ENCODE measurements around the gene ITGAE. TPM values are rescaled to one million over a fixed set of nuclear protein-coding genes. Genes with fewer than 3 reads are reported as not detected.
"Not testable (repeated sequence)": the region's sequence is repeated elsewhere in the genome, so short reads cannot be mapped to it uniquely, and the experiment has no call there.

The ITGAE gene
- total and polyA plus RNA-seq, 10 of the 15 experiments (the other 5 are each of a cell fraction or from before 2014, with no cell fraction given) = 13.1 to 161 (median 34.8) TPM

GRCh38 chr17:3845291-3845620 lies 44.3 kb upstream of the ITGAE start:
- intact Hi-C loops (cut with micrococcal nuclease; ENCODE audit: unreplicated experiment) (no loop called here), in situ Hi-C loops (cut with MboI) (no loop called here)
- peak overlapping the region; percentile 88 for H3K4me2 ChIP-seq (ENCODE audit: control insufficient read depth, insufficient read depth)
- H3K36me3 ChIP-seq (ENCODE audit: control insufficient read depth in 2 of 2, insufficient read depth in 2 of 2, low read length in 1 of 2) = peaks cover 0 to 9% of the 10 kb centered on the region in 2 experiments; a peak in 3 of 4 replicates
- WGBS (ENCODE audit: insufficient coverage, insufficient replicate concordance, low lambda C conversion rate, missing lambda C conversion rate) = 0% methylated on average over 8 of the region's 8 CpGs
- no peaks in the 10 kb centered on the region for H4K20me1 ChIP-seq (ENCODE audit: control insufficient read depth, insufficient read depth)
- FAIRE-seq (peak; percentile 88), ATAC-seq (peak; percentile 61), DNase-seq (ENCODE audit: low read depth, low spot score) (no peak)
- peak overlapping the region; percentile 79 for H3K27ac ChIP-seq (ENCODE audit: control insufficient read depth, insufficient read depth)
- H3K79me2 ChIP-seq (ENCODE audit: control insufficient read depth, insufficient read depth, low read length) = peaks cover 22% of the 10 kb centered on the region
- RAD21 ChIA-PET (ENCODE audit: unreplicated experiment) = interaction anchor here (0.7 to 4.3 kb wide), 8 partner anchors 18 to 518 kb away, joined by 3 to 59 read pairs (median 8); no protein-coding TSS in a partner anchor
- H3K4me1 ChIP-seq (ENCODE audit: control insufficient read depth, insufficient read depth, low read length) = peaks cover 17% of the 10 kb centered on the region
- peak overlapping the region; percentile 95 for H3K9ac ChIP-seq (ENCODE audit: control insufficient read depth, insufficient read depth, low read length)
- POLR2A ChIA-PET = interaction anchor here (0.6 to 1.0 kb wide), 3 partner anchors 60 to 229 kb away, joined by 3 read pairs; no protein-coding TSS in a partner anchor
- H3K27me3 ChIP-seq (replicated peaks in 1 of 2; ENCODE audit: control insufficient read depth in 2 of 2, insufficient read depth in 2 of 2, low read length in 1 of 2) = no peaks in the 10 kb centered on the region; a peak in 1 of 4 replicates
- TSS peak; percentile 72 for BruUV-seq (replicated peaks)
- H3K9me3 ChIP-seq (replicated peaks; ENCODE audit: control insufficient read depth, insufficient read depth, low read length) = no peaks in the 10 kb centered on the region
- H3K4me3 ChIP-seq = peak overlapping the region; percentile 96
- TF ChIP-seq CHD4 (IDR thresholded peaks at IDR 0.05) (no peak), BHLHE40 (IDR thresholded peaks at IDR 0.05; ENCODE audit: borderline replicate concordance in 1 of 2, low read depth in 2 of 2, low read length in 1 of 2) (no peak), NR2F1 (conservative IDR thresholded peaks at IDR 0.05) (peak; percentile 4; the same call in 1 of the 2 replicates), PML (IDR thresholded peaks at IDR 0.05; ENCODE audit: low read length) (no peak), YY1 (IDR thresholded peaks at IDR 0.05; ENCODE audit: low read depth, low read length) (no peak), RELB (IDR thresholded peaks at IDR 0.05; ENCODE audit: low read depth) (no peak), NFIC (IDR thresholded peaks at IDR 0.05; ENCODE audit: low read depth, low read length) (no peak)
- SMC1A ChIA-PET (ENCODE audit: uncharacterized antibody, unreplicated experiment) = interaction anchor here (0.7 to 6.5 kb wide), 10 partner anchors 12 to 228 kb away, joined by 3 to 79 read pairs (median 4); no protein-coding TSS in a partner anchor
- H2AFZ ChIP-seq (ENCODE audit: control insufficient read depth, low read depth, low read length) = peak overlapping the region; percentile 83
- CTCF ChIA-PET = interaction anchor here (0.7 to 4.9 kb wide), 27 partner anchors 8 to 298 kb away, joined by 3 to 115 read pairs (median 4); partner anchors contain the start of genes CAMKK1, CYB5D2 and ZZEF1

- RAD21 ChIA-PET (ENCODE audit: unreplicated experiment) = interaction anchor here (0.6 to 4.3 kb wide), 6 partner anchors 70 to 231 kb away, joined by 3 to 59 read pairs (median 8); no protein-coding TSS in a partner anchor
- Histone ChIP-seq H3K4me1 (ENCODE audit: control insufficient read depth, insufficient read depth, low read length) (peaks cover 17% of the 10 kb centered on the region), H3K4me2 (ENCODE audit: control insufficient read depth, insufficient read depth) (peak overlapping the region; percentile 88), H3K4me3 (peak overlapping the region; percentile 96; the same call in 1 of the 2 replicates), H3K36me3 (ENCODE audit: control insufficient read depth in 2 of 2, insufficient read depth in 2 of 2, low read length in 1 of 2) (peaks cover 1 to 15% of the 10 kb centered on the region in 2 experiments), H3K79me2 (ENCODE audit: control insufficient read depth, insufficient read depth, low read length) (peaks cover 22% of the 10 kb centered on the region)
- 90% methylated on average over 19 of the region's 19 CpGs for WGBS (ENCODE audit: insufficient coverage, insufficient replicate concordance, low lambda C conversion rate, missing lambda C conversion rate)
- H3K27ac ChIP-seq (ENCODE audit: control insufficient read depth, insufficient read depth); H3K9me3 ChIP-seq (replicated peaks; ENCODE audit: control insufficient read depth, insufficient read depth, low read length); DNase-seq (ENCODE audit: low read depth, low spot score); H4K20me1 ChIP-seq (ENCODE audit: control insufficient read depth, insufficient read depth); BruUV-seq (replicated peaks); intact Hi-C loops (cut with micrococcal nuclease; ENCODE audit: unreplicated experiment); H2AFZ ChIP-seq (ENCODE audit: control insufficient read depth, low read depth, low read length); POLR2A ChIA-PET; H3K27me3 ChIP-seq (replicated peaks in 1 of 2; ENCODE audit: control insufficient read depth in 2 of 2, insufficient read depth in 2 of 2, low read length in 1 of 2); ATAC-seq; H3K9ac ChIP-seq (ENCODE audit: control insufficient read depth, insufficient read depth, low read length); in situ Hi-C loops (cut with MboI); FAIRE-seq: not testable (repeated sequence)
- CTCF ChIA-PET = interaction anchor here (0.9 to 4.9 kb wide), 30 partner anchors 8 to 356 kb away, joined by 3 to 115 read pairs (median 5); partner anchors contain the start of genes CYB5D2, HASPIN and ZZEF1
- SMC1A ChIA-PET (ENCODE audit: uncharacterized antibody, unreplicated experiment) = interaction anchor here (0.6 to 6.5 kb wide), 11 partner anchors 13 to 229 kb away, joined by 3 to 79 read pairs (median 4); no protein-coding TSS in a partner anchor
Measured at GRCh38 chr17:3844556-3844955, 43.6 kb upstream of the ITGAE start.

Data from GM12878 (cell line).